Smooth muscle cell of bladder (primary cell): ENCODE results near the gene SPO11. TPM values are rescaled to one million over a fixed set of nuclear protein-coding genes. Genes with fewer than 3 reads are reported as not detected.

Experiments
- total RNA-seq: library from RNA; depleted of rRNA; stranded (reverse); fragments of >200 nt; gene quantifications from 2 replicates; pipeline ENCODE4 v1.2.3, GENCODE V29; 2014

The SPO11 gene, protein sequence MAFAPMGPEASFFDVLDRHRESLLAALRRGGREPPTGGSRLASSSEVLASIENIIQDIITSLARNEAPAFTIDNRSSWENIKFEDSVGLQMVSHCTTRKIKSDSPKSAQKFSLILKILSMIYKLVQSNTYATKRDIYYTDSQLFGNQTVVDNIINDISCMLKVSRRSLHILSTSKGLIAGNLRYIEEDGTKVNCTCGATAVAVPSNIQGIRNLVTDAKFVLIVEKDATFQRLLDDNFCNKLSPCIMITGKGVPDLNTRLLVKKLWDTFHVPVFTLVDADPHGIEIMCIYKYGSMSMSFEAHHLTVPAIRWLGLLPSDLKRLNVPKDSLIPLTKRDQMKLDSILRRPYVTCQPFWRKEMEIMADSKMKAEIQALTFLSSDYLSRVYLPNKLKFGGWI
- total RNA-seq, result not detected in 2 replicates

GRCh38 chr20:57329608-57330221 is at the start of gene SPO11:
SPO11 (plus strand) TSS chr20:57329803; CDS start chr20:57329868, 65 bp downstream.

GRCh38 chr20:57351042-57351783 is 21.6 kb downstream of the SPO11 start, which contains the start of gene RAE1:
RAE1 (plus strand) TSS chr20:57351255; CDS start chr20:57354039, 2,784 bp downstream.

DNA sequence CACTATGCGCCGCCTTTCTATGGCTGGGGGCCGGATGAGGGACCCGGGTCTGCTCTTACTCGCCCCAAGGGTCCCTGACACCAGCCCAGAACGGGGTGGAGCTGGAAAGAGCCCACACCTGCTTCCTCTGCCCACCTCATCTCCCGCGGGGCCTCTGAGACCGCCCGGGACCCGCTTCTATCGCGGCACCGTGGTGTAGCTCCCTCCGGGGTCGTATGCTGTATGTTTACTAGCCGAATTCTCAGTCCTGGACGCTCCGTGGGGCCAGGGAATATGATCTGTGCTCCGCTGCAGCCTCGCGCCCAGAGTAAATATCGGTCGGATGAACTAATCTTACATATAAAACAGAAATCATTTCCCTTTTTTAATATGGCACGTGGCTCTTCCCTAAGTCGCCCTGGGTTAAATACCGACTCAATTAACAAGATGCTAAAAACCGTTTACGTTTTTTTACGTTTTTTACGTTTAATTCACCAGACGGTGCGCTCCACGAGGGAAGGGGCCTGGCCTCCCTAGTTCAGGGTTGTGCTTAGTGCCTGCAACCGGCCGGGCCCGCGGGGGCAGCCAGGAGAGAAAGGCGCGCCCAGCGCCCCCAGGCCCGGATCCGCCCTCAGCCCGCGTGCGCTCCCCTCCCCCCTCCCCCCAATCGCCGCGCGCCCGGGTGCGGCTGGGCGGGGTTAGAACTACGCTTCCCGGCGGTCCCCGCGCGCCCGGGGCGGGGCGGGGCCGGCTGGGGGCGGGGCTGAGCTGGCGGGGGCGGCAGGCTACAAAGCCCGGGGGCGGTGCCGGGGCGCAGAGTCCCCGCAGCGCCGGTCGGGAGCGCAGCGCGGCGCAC is 61.2 kb downstream of the SPO11 start, which contains the start of gene RBM38:
Gene RBM38, plus strand, starts transcription at position 793 of the 835 bp plus-strand sequence. CDS start 186 bp downstream, outside the sequence.

Other genes starting within 250 kb of the SPO11 start
- 0.28 TPM in 1 of 2 replicates, not detected in the other for gene BMP7, start 63.2 kb upstream of the SPO11 start, total RNA-seq
- 18.5 and 25.2 TPM in 2 replicates for gene RAE1, start 21.5 kb downstream of the SPO11 start, total RNA-seq
- gene RBM38, start 61.6 kb downstream of the SPO11 start, total RNA-seq, result 2.8 and 6.0 TPM in 2 replicates
- not detected in 2 replicates for gene CTCFL, start 195.3 kb downstream of the SPO11 start, total RNA-seq
- gene PCK1, start 231.3 kb downstream of the SPO11 start, total RNA-seq, result 0.14 TPM in 1 of 2 replicates, not detected in the other